HG02970 (cell line): ENCODE results near the gene GPR42.

Experiments used
- ATAC-seq: cut with Tn5 transposase; IDR thresholded peaks from one replicate; pipeline ENCODE4 v1.9.1; 2021; ENCODE audit warnings: mild to moderate bottlenecking, moderate library complexity, moderate number of reproducible peaks; ENCODE audit not compliant: unreplicated experiment, low FRiP score

Gene GPR42

GRCh38 chr19:35417713-35418534 lies 47.1 kb downstream of the GPR42 start:
- no peak for ATAC-seq

- no peak for ATAC-seq
These were observed 48.2 kb downstream of the GPR42 start for GRCh38 chr19:35419046-35419445.

- ATAC-seq = no peak
These were observed 48.9 kb downstream of the GPR42 start for GRCh38 chr19:35419805-35420204.

- no peak for ATAC-seq
These were observed 50.5 kb downstream of the GPR42 start for GRCh38 chr19:35421362-35421761.
